Esophagus muscularis mucosa (tissue), 4 donors: ENCODE data around the gene KCTD16. TPM values are rescaled to one million over a fixed set of nuclear protein-coding genes. Genes with fewer than 3 reads are reported as not detected.

Experiments
- DNase-seq: peaks from one replicate; pipeline ENCODE4 v3.0.0-alpha.2; 2017; ENCODE audit errors: extremely low spot score
- H3K27ac ChIP-seq, 4 donors: fragments of 200-600 bp; sonication (generic); replicated peaks in 1 of 4; 1 replicate in 3 of 4; 2 replicates in 1 of 4; pipeline ENCODE4 v1.5.1; 2016 to 2019; ENCODE audit warnings: mild to moderate bottlenecking in 1 of 4
- H3K27me3 ChIP-seq, 4 donors: fragments of 200-600 bp; sonication (generic); one replicate each; pipeline versions ENCODE4 v1.5.1 to v1.6.0; 2016 to 2019
- H3K36me3 ChIP-seq, 4 donors: fragments of 200-600 bp; sonication (generic); one replicate each; pipeline ENCODE4 v1.5.1; 2016 to 2019
- H3K4me1 ChIP-seq, 4 donors: fragments of 200-600 bp; sonication (generic); one replicate each; pipeline ENCODE4 v1.5.1; 2016 to 2019
- H3K4me3 ChIP-seq, 4 donors: fragments of 200-600 bp; sonication (generic); 1 replicate in 2 of 4; 2 replicates in 2 of 4; pipeline ENCODE4 v1.5.1; 2016 to 2019; ENCODE audit warnings: mild to moderate bottlenecking in 4 of 4, moderate library complexity in 1 of 4
- H3K9me3 ChIP-seq, 4 donors: fragments of 200-600 bp; sonication (generic); 1 replicate in 3 of 4; 2 replicates in 1 of 4; pipeline ENCODE4 v1.5.1; 2016 to 2019
- CTCF ChIP-seq, 3 experiments: fragments of 200-600 bp in 2 of 3; fragments of 450-650 bp in 1 of 3; sonication (generic) in 2 of 3; IDR thresholded peaks; one replicate each; pipeline ENCODE4 v1.5.1; 2017 to 2019; ENCODE audit warnings: antibody characterized with exemption in 3 of 3, mild to moderate bottlenecking in 2 of 3, moderate library complexity in 1 of 3
- EP300 ChIP-seq: sonication (generic); formaldehyde crosslinking; IDR thresholded peaks from one replicate; pipeline ENCODE4 v1.6.1; 2017; ENCODE audit warnings: antibody characterized with exemption
- POLR2A ChIP-seq: fragments of 450-650 bp; IDR thresholded peaks from one replicate; pipeline ENCODE4 v1.6.1; 2017; ENCODE audit warnings: antibody characterized with exemption, moderate library complexity, mild to moderate bottlenecking, low read depth
- POLR2AphosphoS5 ChIP-seq, 2 donors: sonication (generic); formaldehyde crosslinking; IDR thresholded peaks; one replicate each; pipeline ENCODE4 v1.6.1; 2017; ENCODE audit warnings: antibody characterized with exemption in 2 of 2
- WGBS: methylation state at CpG from one replicate; pipeline ENCODE4 v1.1.5; 2018; 5-methylcytosine and 5-hydroxymethylcytosine counted together
- intact Hi-C: fragments of 100-400 bp; cut with DNase I; formaldehyde crosslinking; loops from one replicate; pipeline ENCODE4 v1.15.1; 2023
- total RNA-seq, 4 donors: library from RNA; depleted of rRNA; stranded (reverse); fragments of >200 nt; gene quantifications; one replicate each; pipeline versions ENCODE4 v1.1.0 to v1.2.1, GENCODE V29; 2016

The KCTD16 gene
- total RNA-seq, 4 donors from 2014 or later = under 0.01 to 0.11 (median under 0.01) TPM; not detected in 1

- DNase-seq = no peak
- H3K27ac ChIP-seq = no peak overlapping the region
- H3K9me3 ChIP-seq = no peaks in the 10 kb centered on the region
- 65% methylated on average over 4 of the region's 4 CpGs for WGBS
- H3K4me1 ChIP-seq = peaks cover 0 to 5% (median 2%) of the 10 kb centered on the region in 4 donors
- TF ChIP-seq POLR2AphosphoS5 (IDR thresholded peaks at IDR 0.05) = no peak
- no peak for TF ChIP-seq EP300
- TF ChIP-seq CTCF (IDR thresholded peaks at IDR 0.05) = no peak
- no peak for TF ChIP-seq POLR2A
- H3K27me3 ChIP-seq = no peaks in the 10 kb centered on the region
- intact Hi-C loops = no loop called here
- no peaks in the 10 kb centered on the region for H3K36me3 ChIP-seq
- H3K4me3 ChIP-seq = no peak overlapping the region
These were observed 45.4 kb upstream of the KCTD16 start for GRCh38 chr5:144125163-144125726.

GRCh38 chr5:144126707-144127106, 44.0 kb upstream of the KCTD16 start:
- no peak overlapping the region for H3K4me3 ChIP-seq
- WGBS = 77% methylated on average over 4 of the region's 4 CpGs
- H3K27me3 ChIP-seq = no peaks in the 10 kb centered on the region
- TF ChIP-seq EP300 (no peak), POLR2AphosphoS5 (IDR thresholded peaks at IDR 0.05) (no peak), CTCF (IDR thresholded peaks at IDR 0.05) (no peak), POLR2A (no peak)
- no peak for DNase-seq
- H3K9me3 ChIP-seq = no peaks in the 10 kb centered on the region
- no peak overlapping the region for H3K27ac ChIP-seq
- no peaks in the 10 kb centered on the region for H3K36me3 ChIP-seq
- H3K4me1 ChIP-seq = peaks cover 0 to 5% (median 2%) of the 10 kb centered on the region in 4 donors
- intact Hi-C loops = no loop called here

- 87% methylated on average over 4 of the region's 4 CpGs for WGBS
- no peaks in the 10 kb centered on the region for H3K36me3 ChIP-seq
- H3K27ac ChIP-seq = no peak overlapping the region
- H3K9me3 ChIP-seq = no peaks in the 10 kb centered on the region
- intact Hi-C loops = no loop called here
- H3K4me3 ChIP-seq = no peak overlapping the region
- no peak for DNase-seq
- no peak for TF ChIP-seq POLR2A
- TF ChIP-seq POLR2AphosphoS5 (IDR thresholded peaks at IDR 0.05) = no peak
- no peak for TF ChIP-seq CTCF (IDR thresholded peaks at IDR 0.05)
- TF ChIP-seq EP300 = no peak
- no peaks in the 10 kb centered on the region for H3K27me3 ChIP-seq
- peaks cover 0 to 5% (median 0%) of the 10 kb centered on the region in 4 donors for H3K4me1 ChIP-seq
These were observed 41.8 kb upstream of the KCTD16 start for GRCh38 chr5:144128844-144129243.

- Histone ChIP-seq H3K36me3 (no peaks in the 10 kb centered on the region), H3K9me3 (no peaks in the 10 kb centered on the region), H3K4me3 (no peak overlapping the region), H3K4me1 (peaks cover 0 to 2% (median 0%) of the 10 kb centered on the region in 4 donors), H3K27me3 (no peaks in the 10 kb centered on the region), H3K27ac (no peak overlapping the region)
- WGBS = 85% methylated on average over 4 of the region's 4 CpGs
- no peak for TF ChIP-seq EP300
- TF ChIP-seq CTCF (IDR thresholded peaks at IDR 0.05) = no peak
- TF ChIP-seq POLR2A = no peak
- TF ChIP-seq POLR2AphosphoS5 (IDR thresholded peaks at IDR 0.05) = no peak
- no peak for DNase-seq
- intact Hi-C loops = no loop called here
These were observed 40.4 kb upstream of the KCTD16 start for GRCh38 chr5:144130306-144130705.

GRCh38 chr5:144131261-144131660, 39.4 kb upstream of the KCTD16 start:
- TF ChIP-seq POLR2A = no peak
- TF ChIP-seq EP300 = no peak
- TF ChIP-seq POLR2AphosphoS5 (IDR thresholded peaks at IDR 0.05) = no peak
- TF ChIP-seq CTCF (IDR thresholded peaks at IDR 0.05) = no peak
- intact Hi-C loops = no loop called here
- H3K27ac ChIP-seq = no peak overlapping the region
- no peaks in the 10 kb centered on the region for H3K9me3 ChIP-seq
- H3K27me3 ChIP-seq = no peaks in the 10 kb centered on the region
- WGBS = 87% methylated on average over 4 of the region's 4 CpGs
- DNase-seq = no peak
- H3K36me3 ChIP-seq = no peaks in the 10 kb centered on the region
- H3K4me3 ChIP-seq = no peak overlapping the region
- H3K4me1 ChIP-seq = no peaks in the 10 kb centered on the region
